Hepatocyte (in vitro differentiated cells): ENCODE results near the gene MANF. TPM values are rescaled to one million over a fixed set of nuclear protein-coding genes. Genes with fewer than 3 reads are reported as not detected.
"Not testable (repeated sequence)": the region's sequence is repeated elsewhere in the genome, so short reads cannot be mapped to it uniquely, and the experiment has no call there.

Source experiments
- DNase-seq: peaks from one replicate; pipeline ENCODE4 v3.0.0-alpha.2; 2016; ENCODE audit warnings: low spot score
- H2AFZ ChIP-seq: fragments of 200-600 bp; sonication (generic); 2 replicates; pipeline ENCODE4 v1.6.0; 2016; ENCODE audit warnings: antibody characterized with exemption, mild to moderate bottlenecking
- H3K27ac ChIP-seq: fragments of 200-600 bp; sonication (generic); 2 replicates; pipeline ENCODE4 v1.5.1; 2016; ENCODE audit warnings: mild to moderate bottlenecking
- H3K27me3 ChIP-seq: fragments of 200-600 bp; sonication (generic); 2 replicates; pipeline ENCODE4 v1.6.1; 2016
- H3K36me3 ChIP-seq: fragments of 200-600 bp; sonication (generic); replicated peaks from 2 replicates; pipeline ENCODE4 v1.5.1; 2016; ENCODE audit warnings: low read depth; ENCODE audit not compliant: insufficient read depth
- H3K4me1 ChIP-seq: fragments of 200-600 bp; sonication (generic); 2 replicates; pipeline ENCODE4 v1.5.1; 2016; ENCODE audit warnings: mild to moderate bottlenecking, moderate library complexity; ENCODE audit not compliant: insufficient read depth
- H3K4me2 ChIP-seq: fragments of 200-600 bp; sonication (generic); 2 replicates; pipeline ENCODE4 v1.6.0; 2016
- H3K4me3 ChIP-seq: fragments of 200-600 bp; sonication (generic); 2 replicates; pipeline ENCODE4 v1.5.1; 2016; ENCODE audit warnings: mild to moderate bottlenecking
- H3K79me2 ChIP-seq: fragments of 200-600 bp; sonication (generic); 2 replicates; pipeline ENCODE4 v1.6.0; 2017; ENCODE audit warnings: mild to moderate bottlenecking
- H3K9me2 ChIP-seq: fragments of 200-600 bp; sonication (generic); replicated peaks from 2 replicates; pipeline ENCODE4 v1.6.0; 2017; ENCODE audit warnings: mild to moderate bottlenecking; ENCODE audit not compliant: insufficient read depth
- H3K9me3 ChIP-seq: fragments of 200-600 bp; sonication (generic); 2 replicates; pipeline ENCODE4 v1.5.1; 2016; ENCODE audit warnings: low read depth, mild to moderate bottlenecking
- H4K20me1 ChIP-seq: fragments of 200-600 bp; sonication (generic); 2 replicates; pipeline ENCODE4 v1.6.0; 2016; ENCODE audit warnings: mild to moderate bottlenecking; ENCODE audit not compliant: insufficient read depth, poor library complexity, severe bottlenecking
- CTCF ChIP-seq: fragments of 200-600 bp; sonication (generic); IDR thresholded peaks from 2 replicates; pipeline ENCODE4 v1.5.1; 2016; ENCODE audit warnings: antibody characterized with exemption, mild to moderate bottlenecking; ENCODE audit not compliant: poor library complexity
- EZH2 ChIP-seq: fragments of 200-600 bp; sonication (generic); IDR thresholded peaks from 2 replicates; pipeline ENCODE4 v1.6.1; 2016; ENCODE audit warnings: antibody characterized with exemption, mild to moderate bottlenecking, borderline replicate concordance
- EZH2phosphoT487 ChIP-seq: fragments of 200-600 bp; sonication (generic); IDR thresholded peaks from one replicate; pipeline ENCODE4 v1.6.1; 2018; ENCODE audit warnings: antibody characterized with exemption, mild to moderate bottlenecking, low read depth, moderate library complexity; ENCODE audit not compliant: unreplicated experiment, severe bottlenecking
- WGBS: methylation state at CpG from one replicate; pipeline ENCODE4 v1.1.6; 2016; ENCODE audit warnings: low lambda C conversion rate; ENCODE audit errors: missing lambda C conversion rate; 5-methylcytosine and 5-hydroxymethylcytosine counted together
- polyA plus RNA-seq: library from polyadenylated mRNA; unstranded; fragments of >200 nt; fragmentation: Nextera tagmentation; extraction: Ambion mirVana; gene quantifications from 2 replicates; pipeline ENCODE4 v1.2.1, GENCODE V29; 2016
- total RNA-seq: library from RNA; depleted of rRNA; stranded (reverse); fragments of >200 nt; gene quantifications from 2 replicates; pipeline ENCODE4 v1.2.3, GENCODE V29; 2014

Gene MANF
- total and polyA plus RNA-seq, 2 experiments from 2014 or later: 178 to 225 TPM

- Histone ChIP-seq H3K4me2 (peak overlapping the region; percentile 85), H3K9me2 (no peaks in the 10 kb centered on the region), H3K4me1 (peaks cover 42% of the 10 kb centered on the region), H3K27ac (peak overlapping the region; percentile 51), H3K79me2 (peaks cover 56% of the 10 kb centered on the region), H3K36me3 (no peaks in the 10 kb centered on the region), H4K20me1 (peaks cover 23% of the 10 kb centered on the region), H3K4me3 (peak overlapping the region; percentile 47), H3K9me3 (no peaks in the 10 kb centered on the region), H2AFZ (no peak overlapping the region), H3K27me3 (no peaks in the 10 kb centered on the region)
- 34% methylated on average over 8 of the region's 8 CpGs for WGBS
- DNase-seq: no peak
- TF ChIP-seq CTCF (no peak), EZH2 (no peak), EZH2phosphoT487 (no peak)
Measured at GRCh38 chr3:51386159-51386851, 1.2 kb downstream of the MANF start.

- Histone ChIP-seq H3K4me1 (peaks cover 42% of the 10 kb centered on the region), H3K79me2 (peaks cover 59% of the 10 kb centered on the region), H3K4me3 (no peak overlapping the region), H3K36me3 (no peaks in the 10 kb centered on the region), H3K9me2 (no peaks in the 10 kb centered on the region), H3K4me2 (peak overlapping the region; percentile 85), H2AFZ (no peak overlapping the region), H3K9me3 (no peaks in the 10 kb centered on the region), H3K27ac (peak overlapping the region; percentile 49), H4K20me1 (peaks cover 25% of the 10 kb centered on the region), H3K27me3 (no peaks in the 10 kb centered on the region)
- no peak for DNase-seq
- no peak for TF ChIP-seq EZH2
- TF ChIP-seq EZH2phosphoT487: no peak
- TF ChIP-seq CTCF: no peak
- 92% methylated on average over 5 of the region's 5 CpGs for WGBS
Measured at GRCh38 chr3:51386852-51387229, 1.8 kb downstream of the MANF start.

DNA sequence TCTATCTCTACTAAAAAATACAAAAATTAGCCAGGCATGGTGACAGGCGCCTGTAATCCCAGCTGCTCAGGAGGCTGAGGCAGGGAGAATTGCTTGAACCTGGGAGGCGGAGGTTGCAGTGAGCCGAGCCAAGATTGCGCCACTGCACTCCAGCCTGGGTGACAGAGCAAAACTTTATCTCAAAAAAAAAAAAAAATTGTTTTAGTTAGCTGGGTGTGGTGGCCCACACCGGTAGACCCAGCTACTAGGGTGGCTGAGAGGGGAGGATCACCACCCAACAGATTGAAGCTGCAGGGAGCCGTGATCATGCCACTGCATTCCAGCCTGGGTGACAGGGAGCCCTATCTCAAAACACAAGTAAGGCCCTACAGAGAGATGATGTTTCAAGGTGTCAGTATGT lies 2.2 kb downstream of the MANF start:
- peaks cover 29% of the 10 kb centered on the region for H4K20me1 ChIP-seq
- peak overlapping the region; percentile 85 for H3K4me2 ChIP-seq
- WGBS: 76% methylated on average over 5 of the region's 6 CpGs

GRCh38 chr3:51388286-51389029 lies 3.4 kb downstream of the MANF start:
- H3K27me3 ChIP-seq: no peaks in the 10 kb centered on the region
- H3K36me3 ChIP-seq: peaks cover 3% of the 10 kb centered on the region
- peaks cover 68% of the 10 kb centered on the region for H3K79me2 ChIP-seq
- H2AFZ ChIP-seq: no peak overlapping the region
- TF ChIP-seq CTCF (peak; percentile 27), EZH2 (no peak)
- H3K9me3 ChIP-seq: no peaks in the 10 kb centered on the region
- H3K4me3 ChIP-seq: no peak overlapping the region
- peaks cover 41% of the 10 kb centered on the region for H4K20me1 ChIP-seq
- peak; percentile 78 for DNase-seq
- 65% methylated on average over 6 of the region's 6 CpGs for WGBS
- H3K27ac ChIP-seq: peak overlapping the region; percentile 61
- H3K4me2 ChIP-seq: peak overlapping the region; percentile 85
- no peaks in the 10 kb centered on the region for H3K9me2 ChIP-seq
- peaks cover 55% of the 10 kb centered on the region for H3K4me1 ChIP-seq

More for the DNA sequence above, 2.2 kb downstream of the MANF start:
- H3K36me3 ChIP-seq, H2AFZ ChIP-seq, H3K4me3 ChIP-seq, H3K9me3 ChIP-seq, H3K27me3 ChIP-seq, H3K9me2 ChIP-seq, DNase-seq: not testable (repeated sequence)
- Histone ChIP-seq H3K27ac (peak overlapping the region; percentile 49), H3K79me2 (peaks cover 63% of the 10 kb centered on the region), H3K4me1 (peaks cover 47% of the 10 kb centered on the region)
